22Rv1 (cell line): Measurements from ENCODE around the gene BNIP5.
A peak's percentile ranks its signal among the peaks of the same experiment; 100 is the strongest.
"Not testable (repeated sequence)": the region's sequence is repeated elsewhere in the genome, so short reads cannot be mapped to it uniquely, and the experiment has no call there.

Source experiments
- H3K27ac ChIP-seq: fragments of 450-650 bp; 2 replicates; pipeline ENCODE4 v1.5.1; 2017
- ZFX ChIP-seq: fragments of 450-650 bp; IDR thresholded peaks from 2 replicates; pipeline ENCODE4 v1.6.1; 2017; ENCODE audit warnings: antibody characterized with exemption, borderline replicate concordance
- TF ChIP-seq, protein P1 (sequence below): fragments of 450-650 bp; IDR thresholded peaks from 2 replicates; pipeline ENCODE4 v1.5.1; 2017; ENCODE audit warnings: mild to moderate bottlenecking

Gene BNIP5

DNA sequence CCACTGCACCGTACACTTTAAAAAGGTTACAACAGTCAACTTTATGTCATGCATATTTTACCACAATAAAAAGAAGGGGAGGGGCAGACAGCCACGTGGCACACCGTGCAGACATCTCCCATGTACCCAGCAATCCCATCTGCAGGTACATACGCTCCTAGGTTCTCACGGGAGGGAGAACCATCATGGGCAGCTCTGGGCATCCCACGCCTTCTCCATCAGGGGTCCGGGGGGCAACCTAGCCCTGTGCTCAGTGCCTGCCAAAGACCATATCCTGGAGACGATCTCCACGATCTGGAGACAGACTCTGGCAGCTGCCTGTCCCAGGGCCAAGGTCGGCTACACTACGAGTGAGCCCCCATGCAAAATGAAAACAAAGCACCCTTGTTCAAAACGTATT, 2.5 kb upstream of the BNIP5 start:
- no peak overlapping the region for H3K27ac ChIP-seq
- TF ChIP-seq, protein P1, sequence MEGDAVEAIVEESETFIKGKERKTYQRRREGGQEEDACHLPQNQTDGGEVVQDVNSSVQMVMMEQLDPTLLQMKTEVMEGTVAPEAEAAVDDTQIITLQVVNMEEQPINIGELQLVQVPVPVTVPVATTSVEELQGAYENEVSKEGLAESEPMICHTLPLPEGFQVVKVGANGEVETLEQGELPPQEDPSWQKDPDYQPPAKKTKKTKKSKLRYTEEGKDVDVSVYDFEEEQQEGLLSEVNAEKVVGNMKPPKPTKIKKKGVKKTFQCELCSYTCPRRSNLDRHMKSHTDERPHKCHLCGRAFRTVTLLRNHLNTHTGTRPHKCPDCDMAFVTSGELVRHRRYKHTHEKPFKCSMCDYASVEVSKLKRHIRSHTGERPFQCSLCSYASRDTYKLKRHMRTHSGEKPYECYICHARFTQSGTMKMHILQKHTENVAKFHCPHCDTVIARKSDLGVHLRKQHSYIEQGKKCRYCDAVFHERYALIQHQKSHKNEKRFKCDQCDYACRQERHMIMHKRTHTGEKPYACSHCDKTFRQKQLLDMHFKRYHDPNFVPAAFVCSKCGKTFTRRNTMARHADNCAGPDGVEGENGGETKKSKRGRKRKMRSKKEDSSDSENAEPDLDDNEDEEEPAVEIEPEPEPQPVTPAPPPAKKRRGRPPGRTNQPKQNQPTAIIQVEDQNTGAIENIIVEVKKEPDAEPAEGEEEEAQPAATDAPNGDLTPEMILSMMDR = no peak
- TF ChIP-seq ZFX = no peak

DNA sequence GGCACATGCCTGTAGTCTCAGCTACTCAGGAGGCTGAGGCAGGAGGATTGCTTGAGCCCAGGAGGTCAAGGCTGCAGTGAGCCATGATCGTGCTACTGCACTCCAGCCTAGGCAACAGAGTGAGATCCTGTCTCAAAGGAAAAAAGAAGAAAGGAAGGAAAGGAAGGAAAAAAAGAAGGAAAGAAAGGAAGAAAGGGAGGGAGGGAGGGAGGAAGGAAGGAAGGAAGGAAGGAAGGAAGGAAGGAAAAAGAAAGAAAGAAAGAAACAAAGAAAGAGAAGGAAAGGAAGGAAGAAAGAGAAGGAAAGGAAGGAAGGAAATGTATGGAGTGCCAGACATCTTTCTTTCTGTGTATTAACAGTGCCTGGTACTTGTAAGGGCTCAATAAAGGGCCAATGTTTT, 1.5 kb upstream of the BNIP5 start:
- H3K27ac ChIP-seq = not testable (repeated sequence)

DNA sequence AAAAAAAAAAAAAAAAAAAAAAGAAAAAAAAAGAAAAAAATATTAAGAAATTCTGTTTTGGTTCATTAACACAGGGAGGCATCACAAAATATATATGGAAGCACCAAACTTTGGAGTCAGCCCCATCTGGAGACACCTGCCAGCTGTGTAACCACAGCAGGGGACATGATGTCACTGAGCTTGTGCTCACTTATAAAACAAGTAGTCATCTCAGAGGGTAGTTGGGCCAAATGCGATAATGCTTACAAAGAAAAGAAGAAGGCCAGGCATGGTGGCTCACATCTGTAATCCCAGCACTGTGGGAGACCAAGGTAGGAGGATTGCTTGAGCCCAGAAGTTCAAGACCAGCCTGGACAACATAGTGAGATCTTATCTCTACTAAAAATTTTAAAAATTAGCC, 1.1 kb upstream of the BNIP5 start:
- H3K27ac ChIP-seq = no peak overlapping the region
- no peak for TF ChIP-seq ZFX
- TF ChIP-seq, protein P1 = no peak

DNA sequence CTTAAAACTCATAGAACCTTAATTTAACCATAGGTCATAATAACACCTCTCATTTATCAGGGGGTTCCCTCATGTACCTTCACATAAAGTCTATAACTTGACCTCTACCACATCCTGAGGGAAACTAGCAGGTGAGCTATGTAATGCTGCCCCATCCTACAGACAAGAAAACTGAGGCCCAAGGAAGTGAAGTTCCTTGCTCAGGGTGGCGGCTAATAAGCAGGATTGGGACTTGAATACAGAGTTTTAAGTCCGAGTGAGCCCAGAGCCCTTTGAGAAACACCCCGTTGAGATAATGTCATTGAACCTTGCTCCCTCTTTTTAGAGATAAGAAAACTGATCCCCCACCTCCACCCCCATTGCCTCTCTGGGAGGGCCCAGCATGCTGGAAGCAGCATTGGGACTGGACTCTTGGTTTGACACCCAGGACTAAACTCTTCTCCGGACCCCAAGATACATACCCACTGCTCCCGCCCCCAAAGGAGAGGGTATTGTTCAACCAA, 429 bp downstream of the BNIP5 start:
- TF ChIP-seq, protein P1 = no peak
- no peak overlapping the region for H3K27ac ChIP-seq

DNA sequence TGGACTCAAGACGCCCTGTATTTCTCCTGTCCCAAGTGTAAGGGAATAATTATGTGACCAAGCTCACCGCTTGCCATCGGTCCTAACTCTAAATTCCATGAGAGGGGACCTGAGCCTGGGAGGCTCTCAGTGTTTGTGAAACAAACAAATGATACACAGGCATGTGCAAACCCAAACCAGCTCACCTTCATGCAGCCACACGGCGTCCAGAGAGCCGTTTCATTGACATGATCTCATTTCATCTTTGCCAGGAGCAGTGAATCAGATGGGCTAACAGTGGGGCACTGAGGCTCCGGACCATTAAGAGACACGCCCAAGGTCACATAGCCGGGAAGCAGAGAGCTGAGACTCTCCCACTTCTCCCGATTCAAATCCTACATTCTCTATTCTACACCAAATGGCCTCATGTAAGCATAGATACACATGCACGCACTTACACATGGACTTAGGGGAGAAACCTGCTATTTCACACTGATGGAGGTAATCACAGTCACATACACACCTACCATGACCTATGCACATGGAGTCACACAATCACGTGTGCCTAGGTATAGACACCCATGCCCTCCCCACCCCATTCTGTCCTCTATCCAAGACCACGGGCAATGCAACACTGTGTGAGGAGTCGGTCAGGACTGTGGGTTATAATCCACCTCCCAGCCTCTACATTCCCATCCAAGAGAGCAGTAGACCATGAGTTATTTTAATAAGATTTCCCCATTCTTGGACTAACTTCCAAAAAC, 1.1 kb downstream of the BNIP5 start:
- H3K27ac ChIP-seq = peak overlapping the region; percentile 63
- TF ChIP-seq ZFX = no peak
- TF ChIP-seq, protein P1 = no peak

DNA sequence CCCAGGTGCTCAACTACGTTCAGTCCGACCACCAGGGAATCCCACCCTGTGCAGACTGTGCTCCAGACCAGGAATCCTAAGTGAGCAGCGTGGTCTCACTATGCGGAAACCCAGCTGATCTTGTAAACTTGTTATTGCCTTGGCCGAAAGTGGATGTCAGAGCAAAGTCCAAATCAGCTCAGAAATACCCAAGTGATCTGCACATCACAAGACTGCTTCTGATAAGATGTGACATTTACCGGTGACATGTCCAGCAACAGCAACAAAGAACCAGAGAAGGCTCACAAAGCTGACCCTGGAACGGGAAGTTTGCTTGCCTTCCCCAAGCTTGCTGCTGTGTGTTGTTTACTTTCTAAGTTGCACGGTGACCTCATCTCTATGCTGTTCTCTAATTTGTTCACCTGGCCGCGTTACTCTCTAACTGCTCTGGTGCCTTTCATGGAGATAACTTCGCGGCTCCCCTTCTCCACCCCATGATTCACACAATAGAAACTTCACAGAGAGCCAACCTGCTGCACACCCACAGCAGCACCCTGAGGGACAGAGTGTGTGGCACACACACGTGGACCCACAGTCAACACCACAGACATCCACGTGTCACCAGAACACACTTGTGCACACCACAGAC, 1.7 kb downstream of the BNIP5 start:
- TF ChIP-seq ZFX = no peak
- TF ChIP-seq, protein P1 = no peak
- H3K27ac ChIP-seq = peak overlapping the region; percentile 63

DNA sequence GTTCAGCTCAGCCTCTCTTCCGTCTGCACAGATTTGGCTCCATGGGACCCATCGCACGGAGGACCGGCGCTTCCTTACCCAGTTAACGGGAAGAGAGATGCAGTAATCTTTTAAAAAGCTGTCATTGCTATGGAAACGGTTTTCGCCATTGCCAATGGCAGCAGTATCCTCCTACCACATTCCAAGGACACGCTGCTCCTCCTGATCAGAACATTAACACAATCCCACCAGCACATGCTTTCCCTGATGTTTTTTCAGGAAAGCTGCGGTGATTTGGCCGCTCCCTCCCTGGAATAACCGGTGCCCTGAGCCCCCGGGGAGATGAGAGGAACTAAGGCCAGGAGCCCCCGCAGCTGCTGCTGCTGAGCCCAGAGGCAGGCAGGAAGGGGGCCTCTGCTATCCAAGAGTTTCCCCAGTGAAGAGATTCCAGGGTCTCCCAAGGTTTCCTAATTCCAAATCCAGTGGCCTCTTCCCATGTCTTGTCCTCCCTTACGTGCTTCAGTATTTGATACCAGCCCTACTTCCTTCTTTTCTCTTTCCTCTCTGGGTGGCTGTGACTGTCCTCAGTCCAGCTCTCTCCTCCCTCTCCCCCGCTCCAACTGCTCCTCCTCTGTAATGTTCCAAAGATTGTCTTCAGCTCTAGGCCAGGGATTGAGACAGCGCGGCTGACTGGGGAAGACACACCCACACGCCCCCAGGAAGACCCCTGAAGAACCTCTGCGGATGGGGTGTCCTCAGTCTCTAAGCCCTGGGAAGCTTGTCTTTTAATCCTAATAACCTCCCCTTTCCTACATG, 2.6 kb downstream of the BNIP5 start:
- TF ChIP-seq ZFX = no peak
- TF ChIP-seq, protein P1 = no peak
- peak overlapping the region; percentile 63 for H3K27ac ChIP-seq
